Vagina (tissue), 2 donors: ENCODE measurements around the gene PANK4.

ENCODE experiments used
- POLR2A ChIP-seq, 2 donors: fragments of 450-650 bp; IDR thresholded peaks; one replicate each; pipeline ENCODE4 v1.6.1; 2017; ENCODE audit warnings: antibody characterized with exemption in 2 of 2, mild to moderate bottlenecking in 2 of 2, moderate library complexity in 2 of 2
- TF ChIP-seq, protein P1 (sequence below), 3 experiments: fragments of 450-650 bp in 2 of 3; fragments of 200-600 bp in 1 of 3; sonication (generic) in 1 of 3; IDR thresholded peaks; one replicate each; pipeline ENCODE4 v1.5.1; 2017 to 2019; ENCODE audit warnings: antibody characterized with exemption in 3 of 3, mild to moderate bottlenecking in 2 of 3, moderate library complexity in 2 of 3

- TF ChIP-seq, protein P1, sequence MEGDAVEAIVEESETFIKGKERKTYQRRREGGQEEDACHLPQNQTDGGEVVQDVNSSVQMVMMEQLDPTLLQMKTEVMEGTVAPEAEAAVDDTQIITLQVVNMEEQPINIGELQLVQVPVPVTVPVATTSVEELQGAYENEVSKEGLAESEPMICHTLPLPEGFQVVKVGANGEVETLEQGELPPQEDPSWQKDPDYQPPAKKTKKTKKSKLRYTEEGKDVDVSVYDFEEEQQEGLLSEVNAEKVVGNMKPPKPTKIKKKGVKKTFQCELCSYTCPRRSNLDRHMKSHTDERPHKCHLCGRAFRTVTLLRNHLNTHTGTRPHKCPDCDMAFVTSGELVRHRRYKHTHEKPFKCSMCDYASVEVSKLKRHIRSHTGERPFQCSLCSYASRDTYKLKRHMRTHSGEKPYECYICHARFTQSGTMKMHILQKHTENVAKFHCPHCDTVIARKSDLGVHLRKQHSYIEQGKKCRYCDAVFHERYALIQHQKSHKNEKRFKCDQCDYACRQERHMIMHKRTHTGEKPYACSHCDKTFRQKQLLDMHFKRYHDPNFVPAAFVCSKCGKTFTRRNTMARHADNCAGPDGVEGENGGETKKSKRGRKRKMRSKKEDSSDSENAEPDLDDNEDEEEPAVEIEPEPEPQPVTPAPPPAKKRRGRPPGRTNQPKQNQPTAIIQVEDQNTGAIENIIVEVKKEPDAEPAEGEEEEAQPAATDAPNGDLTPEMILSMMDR (IDR thresholded peaks at IDR 0.05), result no peak
- TF ChIP-seq POLR2A (IDR thresholded peaks at IDR 0.05), result no peak
These were observed 67.7 kb downstream of the PANK4 start for GRCh38 chr1:2458687-2459086.
